Peyer's patch (tissue), 4 donors: ENCODE results near the gene GLRX3.

Experiments
- CTCF ChIP-seq, 6 experiments: fragments of 450-650 bp in 4 of 6; fragments of 200-600 bp in 2 of 6; sonication (generic) in 1 of 6; IDR thresholded peaks; one replicate each; pipeline ENCODE4 v1.5.1; 2017 to 2019; ENCODE audit warnings: antibody characterized with exemption in 6 of 6, mild to moderate bottlenecking in 3 of 6, moderate library complexity in 1 of 6
- POLR2A ChIP-seq, 2 donors: fragments of 450-650 bp; IDR thresholded peaks; one replicate each; pipeline ENCODE4 v1.5.1; 2017; ENCODE audit warnings: antibody characterized with exemption in 2 of 2, mild to moderate bottlenecking in 2 of 2, moderate library complexity in 2 of 2

DNA sequence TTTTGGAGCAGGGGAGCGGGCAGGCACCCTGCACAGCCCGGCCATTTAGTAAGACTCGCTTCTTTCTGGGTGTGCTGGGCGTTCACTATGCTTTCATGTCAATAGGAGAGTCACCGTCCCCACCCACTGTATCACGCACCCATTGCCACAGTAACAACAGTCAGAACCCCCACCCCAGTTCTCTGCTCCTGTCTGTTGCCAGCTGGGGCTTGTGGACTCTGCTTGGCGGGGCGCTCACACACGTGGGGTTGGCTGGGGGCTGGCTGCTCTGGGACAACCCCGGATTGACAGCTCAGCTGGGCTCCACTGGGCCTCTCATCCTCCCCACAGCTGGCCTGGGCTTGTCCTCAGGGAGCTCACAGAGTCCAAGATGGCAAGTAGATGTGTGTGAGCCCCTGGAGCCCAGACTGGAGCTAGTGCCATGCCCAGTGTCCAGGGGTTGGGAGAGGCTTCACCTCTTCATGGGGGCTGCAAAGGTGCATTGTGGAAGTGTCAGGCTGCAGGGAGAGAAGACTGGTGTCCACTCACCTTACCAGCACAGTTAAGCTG lies 59.6 kb downstream of the GLRX3 start:
- TF ChIP-seq CTCF (IDR thresholded peaks at IDR 0.05) (no peak), POLR2A (IDR thresholded peaks at IDR 0.05) (no peak)
